ENCODE measurements around the gene MYCBPAP. TPM values are rescaled to one million over a fixed set of nuclear protein-coding genes. Genes with fewer than 3 reads are reported as not detected.

Gene MYCBPAP
- total RNA-seq, 1 donor from 2014 or later: 0.72 TPM

DNA sequence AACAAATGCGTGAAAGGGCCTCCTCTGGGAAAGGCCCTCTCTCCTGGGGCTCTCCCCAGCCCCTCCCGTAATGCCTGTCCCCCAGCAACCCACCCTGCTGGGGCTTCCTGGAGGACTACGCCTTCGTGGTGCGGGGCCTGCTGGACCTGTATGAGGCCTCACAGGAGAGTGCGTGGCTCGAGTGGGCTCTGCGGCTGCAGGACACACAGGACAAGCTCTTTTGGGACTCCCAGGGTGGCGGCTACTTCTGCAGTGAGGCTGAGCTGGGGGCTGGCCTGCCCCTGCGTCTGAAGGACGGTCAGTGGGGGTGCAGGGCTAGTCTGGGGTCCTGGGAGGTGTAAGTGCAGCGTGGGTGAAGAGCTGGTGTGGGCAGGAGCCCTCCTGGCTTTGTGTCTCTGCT, 43.6 kb downstream of the MYCBPAP start:
- DNase-seq (ENCODE audit: low spot score): no peak
- TF ChIP-seq, protein P1, sequence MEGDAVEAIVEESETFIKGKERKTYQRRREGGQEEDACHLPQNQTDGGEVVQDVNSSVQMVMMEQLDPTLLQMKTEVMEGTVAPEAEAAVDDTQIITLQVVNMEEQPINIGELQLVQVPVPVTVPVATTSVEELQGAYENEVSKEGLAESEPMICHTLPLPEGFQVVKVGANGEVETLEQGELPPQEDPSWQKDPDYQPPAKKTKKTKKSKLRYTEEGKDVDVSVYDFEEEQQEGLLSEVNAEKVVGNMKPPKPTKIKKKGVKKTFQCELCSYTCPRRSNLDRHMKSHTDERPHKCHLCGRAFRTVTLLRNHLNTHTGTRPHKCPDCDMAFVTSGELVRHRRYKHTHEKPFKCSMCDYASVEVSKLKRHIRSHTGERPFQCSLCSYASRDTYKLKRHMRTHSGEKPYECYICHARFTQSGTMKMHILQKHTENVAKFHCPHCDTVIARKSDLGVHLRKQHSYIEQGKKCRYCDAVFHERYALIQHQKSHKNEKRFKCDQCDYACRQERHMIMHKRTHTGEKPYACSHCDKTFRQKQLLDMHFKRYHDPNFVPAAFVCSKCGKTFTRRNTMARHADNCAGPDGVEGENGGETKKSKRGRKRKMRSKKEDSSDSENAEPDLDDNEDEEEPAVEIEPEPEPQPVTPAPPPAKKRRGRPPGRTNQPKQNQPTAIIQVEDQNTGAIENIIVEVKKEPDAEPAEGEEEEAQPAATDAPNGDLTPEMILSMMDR (IDR thresholded peaks at IDR 0.05; ENCODE audit: unreplicated experiment): no peak
- H3K27me3 Mint-ChIP-seq (ENCODE audit: unreplicated experiment): peaks cover 14% of the 10 kb centered on the region
- H3K36me3 Mint-ChIP-seq (ENCODE audit: low read depth, unreplicated experiment): peaks cover 16% of the 10 kb centered on the region
- H3K9me3 Mint-ChIP-seq (ENCODE audit: unreplicated experiment): no peaks in the 10 kb centered on the region
- H3K4me3 Mint-ChIP-seq (ENCODE audit: unreplicated experiment): no peak overlapping the region
- peaks cover 3% of the 10 kb centered on the region for H3K4me1 Mint-ChIP-seq (ENCODE audit: unreplicated experiment)
- H3K27ac Mint-ChIP-seq (ENCODE audit: unreplicated experiment): no peak overlapping the region

GRCh38 chr17:50554201-50554600, 46.0 kb downstream of the MYCBPAP start:
- Mint-ChIP-seq H3K4me3 (ENCODE audit: unreplicated experiment) (no peak overlapping the region), H3K9me3 (ENCODE audit: unreplicated experiment) (no peaks in the 10 kb centered on the region), H3K36me3 (ENCODE audit: low read depth, unreplicated experiment) (peaks cover 16% of the 10 kb centered on the region), H3K4me1 (ENCODE audit: unreplicated experiment) (no peaks in the 10 kb centered on the region), H3K27me3 (ENCODE audit: unreplicated experiment) (peaks cover 22% of the 10 kb centered on the region), H3K27ac (ENCODE audit: unreplicated experiment) (no peak overlapping the region)
- no peak for DNase-seq (ENCODE audit: low spot score)
- TF ChIP-seq, protein P1 (IDR thresholded peaks at IDR 0.05; ENCODE audit: unreplicated experiment): no peak

GRCh38 chr17:50556803-50557202, 48.6 kb downstream of the MYCBPAP start:
- TF ChIP-seq, protein P1 (IDR thresholded peaks at IDR 0.05; ENCODE audit: unreplicated experiment): no peak
- H3K27me3 Mint-ChIP-seq (ENCODE audit: unreplicated experiment): peaks cover 20% of the 10 kb centered on the region
- no peak overlapping the region for H3K4me3 Mint-ChIP-seq (ENCODE audit: unreplicated experiment)
- peaks cover 16% of the 10 kb centered on the region for H3K36me3 Mint-ChIP-seq (ENCODE audit: low read depth, unreplicated experiment)
- no peak for DNase-seq (ENCODE audit: low spot score)
- H3K9me3 Mint-ChIP-seq (ENCODE audit: unreplicated experiment): no peaks in the 10 kb centered on the region
- no peaks in the 10 kb centered on the region for H3K4me1 Mint-ChIP-seq (ENCODE audit: unreplicated experiment)
- no peak overlapping the region for H3K27ac Mint-ChIP-seq (ENCODE audit: unreplicated experiment)

GRCh38 chr17:50557630-50558029, 49.4 kb downstream of the MYCBPAP start:
- TF ChIP-seq, protein P1 (IDR thresholded peaks at IDR 0.05; ENCODE audit: unreplicated experiment): no peak
- no peak for DNase-seq (ENCODE audit: low spot score)
- Mint-ChIP-seq H3K27me3 (ENCODE audit: unreplicated experiment) (peaks cover 21% of the 10 kb centered on the region), H3K9me3 (ENCODE audit: unreplicated experiment) (no peaks in the 10 kb centered on the region), H3K4me3 (ENCODE audit: unreplicated experiment) (no peak overlapping the region), H3K36me3 (ENCODE audit: low read depth, unreplicated experiment) (peaks cover 12% of the 10 kb centered on the region), H3K4me1 (ENCODE audit: unreplicated experiment) (peaks cover 4% of the 10 kb centered on the region), H3K27ac (ENCODE audit: unreplicated experiment) (no peak overlapping the region)

DNA sequence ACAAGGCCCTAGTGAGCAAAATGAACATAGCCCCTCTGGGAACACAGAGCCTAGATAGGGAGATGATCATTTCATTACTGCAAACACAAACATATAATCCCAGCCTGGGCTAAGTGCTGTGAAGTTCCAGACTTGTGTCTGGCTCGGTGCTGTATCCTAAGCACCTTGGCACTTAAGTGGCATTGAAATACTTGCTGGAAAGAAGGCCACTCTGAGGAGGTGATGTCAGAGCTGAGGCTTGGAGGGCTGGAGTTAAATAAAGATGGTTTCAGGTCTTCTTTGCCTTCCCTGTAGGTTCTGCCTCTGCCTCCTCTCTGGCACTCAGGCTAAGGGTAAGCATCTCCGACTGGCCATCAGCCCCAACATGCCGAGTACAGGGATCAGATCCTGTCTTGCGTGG, 49.9 kb downstream of the MYCBPAP start:
- H3K27me3 Mint-ChIP-seq (ENCODE audit: unreplicated experiment): peaks cover 23% of the 10 kb centered on the region
- TF ChIP-seq, protein P1 (IDR thresholded peaks at IDR 0.05; ENCODE audit: unreplicated experiment): no peak
- H3K27ac Mint-ChIP-seq (ENCODE audit: unreplicated experiment): no peak overlapping the region
- no peaks in the 10 kb centered on the region for H3K9me3 Mint-ChIP-seq (ENCODE audit: unreplicated experiment)
- peaks cover 12% of the 10 kb centered on the region for H3K36me3 Mint-ChIP-seq (ENCODE audit: low read depth, unreplicated experiment)
- DNase-seq (ENCODE audit: low spot score): no peak
- peaks cover 4% of the 10 kb centered on the region for H3K4me1 Mint-ChIP-seq (ENCODE audit: unreplicated experiment)
- H3K4me3 Mint-ChIP-seq (ENCODE audit: unreplicated experiment): no peak overlapping the region

Data from endothelial cell (in vitro differentiated cells).